ENCODE measurements around the gene POLR1H.

GRCh38 chr6:30041221-30041620 lies 19.8 kb upstream of the POLR1H start:
- no peak for TF ChIP-seq CTCF (conservative IDR thresholded peaks at IDR 0.05; ENCODE audit: low read depth in 2 of 2)
- TF ChIP-seq REST (IDR thresholded peaks at IDR 0.05; ENCODE audit: unreplicated experiment), result no peak
- no peak for TF ChIP-seq POLR2AphosphoS5 (IDR thresholded peaks at IDR 0.05; ENCODE audit: low read depth)
- no peak for TF ChIP-seq EZH2phosphoT487 (IDR thresholded peaks at IDR 0.05; ENCODE audit: unreplicated experiment)
- no peak for TF ChIP-seq EZH2 (IDR thresholded peaks at IDR 0.05; ENCODE audit: low read depth, unreplicated experiment)
- no peak for TF ChIP-seq STAT1 (IDR thresholded peaks at IDR 0.05; ENCODE audit: unreplicated experiment)
- TF ChIP-seq CREB1 (CRISPR knock-in tag; IDR thresholded peaks at IDR 0.05; ENCODE audit: low read depth), result no peak
- TF ChIP-seq ETS1 (IDR thresholded peaks at IDR 0.05), result no peak

Data from GM23338 (cell line).